Osteocyte (in vitro differentiated cells): Measurements from ENCODE around the gene FBXO34. TPM values are rescaled to one million over a fixed set of nuclear protein-coding genes. Genes with fewer than 3 reads are reported as not detected.
A peak's percentile ranks its signal among the peaks of the same experiment; 100 is the strongest.

Source experiments
- DNase-seq: peaks from one replicate; pipeline ENCODE4 v3.0.0; 2021; ENCODE audit warnings: mixed read lengths; ENCODE audit not compliant: unreplicated experiment; ENCODE audit errors: extremely low spot score
- H3K27ac Mint-ChIP-seq: one replicate; pipeline ENCODE4 v1.8.0; 2021; ENCODE audit warnings: mild to moderate bottlenecking, mixed read lengths; ENCODE audit not compliant: unreplicated experiment
- H3K27me3 Mint-ChIP-seq: one replicate; pipeline ENCODE4 v1.8.0; 2021; ENCODE audit warnings: mixed read lengths; ENCODE audit not compliant: unreplicated experiment
- H3K36me3 Mint-ChIP-seq: one replicate; pipeline ENCODE4 v1.8.0; 2021; ENCODE audit warnings: mixed read lengths; ENCODE audit not compliant: unreplicated experiment
- H3K4me1 Mint-ChIP-seq: one replicate; pipeline ENCODE4 v1.8.0; 2021; ENCODE audit warnings: mixed read lengths; ENCODE audit not compliant: unreplicated experiment
- H3K4me3 Mint-ChIP-seq: one replicate; pipeline ENCODE4 v1.8.0; 2021; ENCODE audit warnings: mild to moderate bottlenecking, moderate library complexity, mixed read lengths; ENCODE audit not compliant: unreplicated experiment
- H3K9me3 Mint-ChIP-seq: one replicate; pipeline ENCODE4 v1.8.0; 2021; ENCODE audit warnings: mixed read lengths; ENCODE audit not compliant: unreplicated experiment
- total RNA-seq: library from RNA; stranded (reverse); gene quantifications from 2 replicates; pipeline ENCODE4 v1.2.1, GENCODE V29; 2021
- TF ChIP-seq, protein P1 (sequence below): fragments of 200-600 bp; sonication (generic); IDR thresholded peaks from 2 replicates; pipeline ENCODE4 v1.5.0; 2021; ENCODE audit warnings: antibody characterized with exemption, mild to moderate bottlenecking, moderate library complexity

The FBXO34 gene
- total RNA-seq, 1 donor from 2014 or later = 16.4 TPM

- H3K4me3 Mint-ChIP-seq = no peak overlapping the region
- TF ChIP-seq, protein P1, sequence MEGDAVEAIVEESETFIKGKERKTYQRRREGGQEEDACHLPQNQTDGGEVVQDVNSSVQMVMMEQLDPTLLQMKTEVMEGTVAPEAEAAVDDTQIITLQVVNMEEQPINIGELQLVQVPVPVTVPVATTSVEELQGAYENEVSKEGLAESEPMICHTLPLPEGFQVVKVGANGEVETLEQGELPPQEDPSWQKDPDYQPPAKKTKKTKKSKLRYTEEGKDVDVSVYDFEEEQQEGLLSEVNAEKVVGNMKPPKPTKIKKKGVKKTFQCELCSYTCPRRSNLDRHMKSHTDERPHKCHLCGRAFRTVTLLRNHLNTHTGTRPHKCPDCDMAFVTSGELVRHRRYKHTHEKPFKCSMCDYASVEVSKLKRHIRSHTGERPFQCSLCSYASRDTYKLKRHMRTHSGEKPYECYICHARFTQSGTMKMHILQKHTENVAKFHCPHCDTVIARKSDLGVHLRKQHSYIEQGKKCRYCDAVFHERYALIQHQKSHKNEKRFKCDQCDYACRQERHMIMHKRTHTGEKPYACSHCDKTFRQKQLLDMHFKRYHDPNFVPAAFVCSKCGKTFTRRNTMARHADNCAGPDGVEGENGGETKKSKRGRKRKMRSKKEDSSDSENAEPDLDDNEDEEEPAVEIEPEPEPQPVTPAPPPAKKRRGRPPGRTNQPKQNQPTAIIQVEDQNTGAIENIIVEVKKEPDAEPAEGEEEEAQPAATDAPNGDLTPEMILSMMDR = no peak
- H3K9me3 Mint-ChIP-seq = no peaks in the 10 kb centered on the region
- DNase-seq = no peak
- no peaks in the 10 kb centered on the region for H3K36me3 Mint-ChIP-seq
- H3K27ac Mint-ChIP-seq = no peak overlapping the region
- H3K27me3 Mint-ChIP-seq = peaks cover 4% of the 10 kb centered on the region
- peaks cover 19% of the 10 kb centered on the region for H3K4me1 Mint-ChIP-seq
Observed at GRCh38 chr14:55267820-55268219, 3.4 kb upstream of the FBXO34 start.

- H3K27ac Mint-ChIP-seq = peak overlapping the region; percentile 88
- peak overlapping the region; percentile 86 for H3K4me3 Mint-ChIP-seq
- no peaks in the 10 kb centered on the region for H3K9me3 Mint-ChIP-seq
- H3K36me3 Mint-ChIP-seq = no peaks in the 10 kb centered on the region
- peak; percentile 87 for DNase-seq
- TF ChIP-seq, protein P1 = no peak
- no peaks in the 10 kb centered on the region for H3K27me3 Mint-ChIP-seq
- H3K4me1 Mint-ChIP-seq = peaks cover 36% of the 10 kb centered on the region
Observed at GRCh38 chr14:55271572-55272298, 514 bp downstream of the FBXO34 start.

DNA sequence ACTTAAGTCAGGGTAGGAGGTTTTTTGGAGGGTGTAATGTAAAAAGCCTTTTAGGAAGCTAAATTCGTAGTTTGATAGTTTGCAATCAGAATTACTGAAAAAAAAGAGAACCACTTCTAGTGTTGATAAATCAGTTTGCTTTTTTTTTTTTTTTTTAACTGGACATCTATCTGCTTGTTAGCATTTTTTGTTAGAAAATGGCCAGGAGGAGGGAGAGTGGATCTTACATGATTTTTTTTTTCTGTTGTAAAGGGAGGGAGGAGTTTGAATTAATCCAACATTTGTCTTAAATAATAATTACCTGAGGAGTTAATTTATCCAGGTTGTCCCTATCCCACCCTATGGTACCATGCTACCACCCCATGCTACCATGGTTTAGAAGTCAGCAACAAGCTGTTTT is 1.2 kb downstream of the FBXO34 start:
- no peaks in the 10 kb centered on the region for H3K27me3 Mint-ChIP-seq
- H3K36me3 Mint-ChIP-seq = no peaks in the 10 kb centered on the region
- peak overlapping the region; percentile 88 for H3K27ac Mint-ChIP-seq
- peaks cover 36% of the 10 kb centered on the region for H3K4me1 Mint-ChIP-seq
- H3K9me3 Mint-ChIP-seq = no peaks in the 10 kb centered on the region
- no peak for DNase-seq
- TF ChIP-seq, protein P1 = no peak
- H3K4me3 Mint-ChIP-seq = peak overlapping the region; percentile 86

- Mint-ChIP-seq H3K4me3 (peak overlapping the region; percentile 86), H3K36me3 (no peaks in the 10 kb centered on the region), H3K27me3 (no peaks in the 10 kb centered on the region), H3K27ac (no peak overlapping the region), H3K4me1 (peaks cover 33% of the 10 kb centered on the region), H3K9me3 (no peaks in the 10 kb centered on the region)
- TF ChIP-seq, protein P1 = no peak
- no peak for DNase-seq
Observed at GRCh38 chr14:55272922-55273321, 1.7 kb downstream of the FBXO34 start.

- no peak overlapping the region for H3K27ac Mint-ChIP-seq
- no peaks in the 10 kb centered on the region for H3K9me3 Mint-ChIP-seq
- H3K4me1 Mint-ChIP-seq = peaks cover 31% of the 10 kb centered on the region
- H3K36me3 Mint-ChIP-seq = no peaks in the 10 kb centered on the region
- no peak overlapping the region for H3K4me3 Mint-ChIP-seq
- TF ChIP-seq, protein P1 = no peak
- no peak for DNase-seq
- H3K27me3 Mint-ChIP-seq = no peaks in the 10 kb centered on the region
Observed at GRCh38 chr14:55274146-55274545, 2.9 kb downstream of the FBXO34 start.
